IPS DF 19.7 (cell line): ENCODE results near the gene RCE1.

Experiments
- DNase-seq: peaks from one replicate; pipeline ENCODE4 v3.0.0-alpha.2; 2013; ENCODE audit warnings: low read depth, low spot score

RCE1 gene

DNA sequence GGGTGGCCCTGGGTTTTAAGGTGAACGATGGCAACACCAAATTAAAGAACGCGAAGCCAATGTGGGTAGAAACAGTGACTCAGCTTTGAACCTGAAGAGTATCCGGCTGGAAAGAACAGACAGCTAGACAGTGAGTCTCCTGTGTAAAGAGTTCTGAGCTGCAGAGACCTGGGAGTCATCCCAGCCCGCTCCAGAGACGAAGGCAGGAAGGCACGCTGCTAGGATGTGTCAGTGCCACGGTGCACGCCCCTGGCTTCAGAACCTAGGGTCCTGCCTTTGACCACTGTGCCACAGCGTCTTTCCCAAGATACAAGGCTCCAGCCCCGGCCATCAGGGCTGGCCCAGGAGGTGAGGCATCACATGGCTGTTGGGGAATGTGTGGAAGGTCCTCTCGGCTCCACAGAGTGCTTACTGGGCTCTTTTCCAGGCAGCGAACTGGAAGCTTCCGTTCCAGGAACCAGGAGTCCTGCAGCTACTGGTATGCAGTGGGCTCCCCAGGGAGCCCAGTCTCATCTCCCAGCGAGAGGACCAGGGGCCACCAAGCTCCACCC, 43.5 kb downstream of the RCE1 start:
- DNase-seq: no peak

DNA sequence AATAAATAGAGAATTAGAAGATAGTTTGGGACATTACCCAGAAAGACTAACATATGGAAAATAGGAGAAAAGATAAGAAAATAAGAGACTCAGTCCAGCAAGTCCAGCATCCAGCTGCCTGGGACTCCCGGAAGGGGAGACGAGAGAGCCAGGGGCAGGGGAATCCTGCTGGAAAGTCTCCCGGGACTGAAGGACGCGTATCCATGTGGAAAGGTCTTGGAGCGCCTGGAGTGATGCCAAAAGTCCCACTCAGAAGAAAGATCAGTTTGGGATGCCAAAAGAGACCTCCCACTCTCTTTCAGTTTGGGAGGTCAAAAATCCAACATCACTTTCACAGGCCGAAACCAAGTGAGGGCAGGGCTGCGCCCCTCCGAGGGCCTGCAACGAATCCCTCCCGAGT, 44.3 kb downstream of the RCE1 start:
- no peak for DNase-seq

DNA sequence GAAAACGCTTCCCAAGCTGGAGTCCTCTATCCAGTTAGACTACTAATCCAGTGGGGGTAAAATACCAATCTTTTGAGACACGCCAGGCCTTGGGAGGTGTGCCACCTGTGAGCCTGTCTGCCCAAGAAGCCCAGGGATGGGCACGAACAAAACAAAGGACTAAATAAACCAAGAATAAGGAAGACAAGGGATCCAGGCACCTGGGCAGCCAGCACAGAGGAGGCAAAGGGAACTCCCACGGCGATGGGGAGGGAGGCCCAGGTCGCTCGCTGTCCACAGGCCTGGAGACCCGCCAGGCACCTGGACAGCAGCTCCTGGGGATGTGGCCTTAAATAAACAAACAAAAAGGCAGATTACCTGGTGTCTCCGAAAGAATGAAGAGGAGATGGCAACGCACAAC, 45.0 kb downstream of the RCE1 start:
- no peak for DNase-seq

DNA sequence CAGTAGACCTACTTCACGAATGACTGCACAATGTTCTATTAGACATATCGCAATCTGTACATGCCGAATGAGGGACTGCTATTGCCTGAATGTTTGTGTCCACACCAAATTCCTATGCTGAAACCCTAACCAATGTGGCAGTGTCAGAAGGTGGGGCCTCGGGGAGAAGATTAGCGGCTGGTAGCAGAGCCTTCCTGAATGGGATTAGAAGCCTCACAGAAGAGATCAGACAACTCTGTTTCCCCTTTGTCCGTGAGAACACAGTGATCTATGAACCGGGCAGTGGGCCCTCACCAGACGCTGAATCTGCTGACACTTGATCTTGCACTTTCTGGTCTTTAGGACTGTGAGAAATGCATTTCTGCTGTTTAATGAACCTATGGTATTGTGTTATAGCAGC, 46.7 kb downstream of the RCE1 start:
- no peak for DNase-seq

DNA sequence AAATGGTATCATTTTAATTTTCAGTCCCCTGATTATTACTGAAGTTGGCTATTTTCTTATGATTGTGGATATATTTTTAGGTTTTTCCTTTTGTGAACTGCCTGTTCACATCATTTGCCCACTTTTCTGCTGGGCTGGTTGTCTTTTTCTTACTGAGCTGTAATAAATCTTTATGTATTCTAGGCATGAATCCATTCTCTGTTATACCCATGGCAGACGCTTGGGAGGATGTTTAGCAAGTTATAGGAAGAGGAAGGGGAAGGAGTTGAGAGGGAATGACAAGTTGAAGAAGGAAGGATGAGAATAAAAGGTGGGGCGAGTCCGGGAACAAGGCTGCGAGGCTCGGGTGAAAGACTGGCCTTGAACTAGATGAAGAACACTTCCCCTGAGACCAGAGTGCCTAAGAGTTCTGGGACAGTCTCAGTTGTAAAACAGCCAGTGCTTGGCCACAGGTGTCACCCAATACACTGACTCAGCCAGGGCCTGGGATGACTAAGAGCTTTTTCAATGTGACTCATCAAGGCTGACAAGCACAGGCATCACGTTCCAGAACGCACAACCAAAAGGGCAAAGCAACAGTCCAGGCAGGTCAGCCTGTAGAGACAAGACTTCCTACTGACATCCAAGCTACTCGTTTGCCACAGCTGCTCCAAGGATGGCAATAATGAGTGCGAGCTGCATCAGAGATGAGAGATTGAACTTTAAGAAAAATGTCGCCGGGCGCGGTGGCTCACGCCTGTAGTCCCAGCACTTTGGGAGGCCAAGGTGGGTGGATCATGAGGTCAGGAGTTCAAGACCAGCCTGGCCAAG, 48.8 kb downstream of the RCE1 start:
- DNase-seq: no peak

DNA sequence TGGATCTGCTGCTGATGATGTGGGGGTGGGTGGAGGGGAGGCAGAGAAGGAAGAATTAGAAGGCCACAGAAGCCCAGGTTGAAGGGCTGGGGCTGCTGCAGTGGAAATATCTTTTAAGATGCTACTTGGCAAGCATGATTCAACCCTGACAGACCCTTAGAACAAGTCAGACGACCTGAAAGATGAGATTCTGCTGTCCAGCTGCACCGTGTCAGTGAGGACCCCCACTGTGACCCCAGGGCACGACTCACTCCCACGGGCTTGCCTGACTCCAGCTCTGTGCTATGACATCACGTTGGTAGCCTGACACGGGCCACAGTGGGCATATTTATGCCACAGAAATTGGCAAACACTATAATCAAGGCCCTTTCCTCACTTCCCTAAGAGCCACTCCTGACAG, 49.7 kb downstream of the RCE1 start:
- no peak for DNase-seq

DNA sequence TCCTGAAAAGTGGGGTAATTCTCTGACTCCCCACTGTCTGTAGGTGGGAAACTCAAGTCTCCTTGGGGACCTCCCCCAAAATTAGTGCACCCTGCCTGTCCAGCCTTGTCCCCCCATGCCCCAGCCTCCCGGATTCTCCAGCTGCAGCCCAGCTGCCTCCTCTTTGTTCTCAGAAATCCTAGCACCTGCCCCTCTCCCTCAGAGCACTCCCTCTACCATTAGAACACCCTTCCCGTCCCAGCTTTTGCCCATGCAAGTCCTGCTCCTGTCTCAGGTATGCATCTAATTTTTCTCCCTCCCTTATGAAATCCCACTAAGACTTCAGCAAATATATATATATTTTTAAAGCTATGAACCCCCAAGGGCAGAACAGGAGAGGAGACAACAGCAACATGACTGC, 50.9 kb downstream of the RCE1 start:
- DNase-seq: no peak
